Measurements from ENCODE around the gene NOP58. TPM values are rescaled to one million over a fixed set of nuclear protein-coding genes. Genes with fewer than 3 reads are reported as not detected.
"Not testable (repeated sequence)": the region's sequence is repeated elsewhere in the genome, so short reads cannot be mapped to it uniquely, and the experiment has no call there.

Gene NOP58
- total and polyA plus RNA-seq, 7 experiments from 2014 or later, result 90.8 to 259 (median 107) TPM

- Histone ChIP-seq H3K4me1 (ENCODE audit: control insufficient read depth in 2 of 2, insufficient read depth in 2 of 2, low read length in 2 of 2) (peaks cover 5 to 16% of the 10 kb centered on the region in 2 donors), H3K36me3 (ENCODE audit: control insufficient read depth in 2 of 3, insufficient read depth in 3 of 3, low read length in 3 of 3) (peaks cover 16 to 54% (median 22%) of the 10 kb centered on the region in 3 experiments)
- intact Hi-C loops (cut with micrococcal nuclease), result loop anchor here in 1 of 2 donors (5.0 kb wide), 1 partner anchor 39 kb away; the partner anchor contains the start of gene SUMO1
- H3K27ac Mint-ChIP-seq, result peak overlapping the region in 2 of 9 donors; percentile 21 to 83
- peaks cover 3 to 20% (median 9%) of the 10 kb centered on the region in 5 donors for H3K36me3 Mint-ChIP-seq
- POLR2A ChIA-PET, result interaction anchor here (0.6 kb wide), 1 partner anchor 1053 kb away, joined by 3 read pairs; no protein-coding TSS in a partner anchor
- H3K27me3 ChIP-seq (ENCODE audit: control insufficient read depth in 2 of 2, insufficient read depth in 2 of 2, low read length in 2 of 2); H3K9me3 ChIP-seq (ENCODE audit: control insufficient read depth in 2 of 3, low read length in 3 of 3); H3K27ac ChIP-seq (ENCODE audit: low read depth, low read length); H3K4me3 ChIP-seq (ENCODE audit: low read length); DNase-seq; ATAC-seq; H3K9me3 Mint-ChIP-seq; H3K27me3 Mint-ChIP-seq; CTCF ChIA-PET: not testable (repeated sequence)
- peaks cover 4 to 42% (median 29%) of the 10 kb centered on the region in 7 donors for H3K4me1 Mint-ChIP-seq
- peak overlapping the region in 2 of 10 donors; percentile 42 to 61 for H3K4me3 Mint-ChIP-seq
Measured at GRCh38 chr2:202276078-202276720, 10.6 kb downstream of the NOP58 start.

GRCh38 chr2:202278036-202278760 lies 12.6 kb downstream of the NOP58 start:
- H3K27me3 ChIP-seq (ENCODE audit: control insufficient read depth in 2 of 2, insufficient read depth in 2 of 2, low read length in 2 of 2), result no peaks in the 10 kb centered on the region
- peaks cover 24 to 74% (median 27%) of the 10 kb centered on the region in 3 experiments for H3K36me3 ChIP-seq (ENCODE audit: control insufficient read depth in 2 of 3, insufficient read depth in 3 of 3, low read length in 3 of 3)
- Mint-ChIP-seq H3K36me3 (peaks cover 3 to 27% (median 14%) of the 10 kb centered on the region in 5 donors), H3K4me3 (peak overlapping the region in 2 of 10 donors; percentile 40 to 41), H3K27ac (peak overlapping the region in 7 of 9 donors; percentile 3 to 85 (median 57)), H3K27me3 (no peaks in the 10 kb centered on the region), H3K4me1 (peaks cover 4 to 30% (median 16%) of the 10 kb centered on the region in 7 donors), H3K9me3 (no peaks in the 10 kb centered on the region)
- ATAC-seq (no peak), DNase-seq (no peak)
- POLR2A ChIA-PET, result interaction anchor here (0.6 to 1.4 kb wide), 4 partner anchors 8 to 115 kb away, joined by 3 to 8 read pairs (median 4); no protein-coding TSS in a partner anchor
- no peak overlapping the region for H3K4me3 ChIP-seq (ENCODE audit: low read length)
- peak overlapping the region; percentile 21 for H3K27ac ChIP-seq (ENCODE audit: low read depth, low read length)
- intact Hi-C loops (cut with micrococcal nuclease), result loop anchor here (1.0 to 5.0 kb wide), 2 partner anchors 11 to 41 kb away; partner anchors contain the start of gene SUMO1 (in 1 of the 2)
- no peaks in the 10 kb centered on the region for H3K9me3 ChIP-seq (ENCODE audit: control insufficient read depth in 2 of 3, low read length in 3 of 3)
- H3K4me1 ChIP-seq (ENCODE audit: control insufficient read depth in 2 of 2, insufficient read depth in 2 of 2, low read length in 2 of 2), result peaks cover 0 to 1% of the 10 kb centered on the region in 2 donors
- CTCF ChIA-PET, result interaction anchor here (0.6 to 1.2 kb wide), 2 partner anchors 34 to 69 kb away, joined by 3 read pairs; no protein-coding TSS in a partner anchor

GRCh38 chr2:202278944-202279343 lies 13.4 kb downstream of the NOP58 start:
- Histone ChIP-seq H3K27ac (ENCODE audit: low read depth, low read length) (peak overlapping the region; percentile 21), H3K27me3 (ENCODE audit: control insufficient read depth in 2 of 2, insufficient read depth in 2 of 2, low read length in 2 of 2) (no peaks in the 10 kb centered on the region), H3K4me3 (ENCODE audit: low read length) (no peak overlapping the region), H3K4me1 (ENCODE audit: control insufficient read depth in 2 of 2, insufficient read depth in 2 of 2, low read length in 2 of 2) (no peaks in the 10 kb centered on the region), H3K9me3 (ENCODE audit: control insufficient read depth in 2 of 3, low read length in 3 of 3) (no peaks in the 10 kb centered on the region), H3K36me3 (ENCODE audit: control insufficient read depth in 2 of 3, insufficient read depth in 3 of 3, low read length in 3 of 3) (peaks cover 24 to 81% (median 27%) of the 10 kb centered on the region in 3 experiments)
- H3K27ac Mint-ChIP-seq, result peak overlapping the region in 4 of 9 donors; percentile 2 to 85 (median 50)
- no peaks in the 10 kb centered on the region for H3K9me3 Mint-ChIP-seq
- peak; percentile 60 for ATAC-seq
- H3K4me3 Mint-ChIP-seq, result no peak overlapping the region
- no peak for DNase-seq
- H3K4me1 Mint-ChIP-seq, result peaks cover 4 to 29% (median 14%) of the 10 kb centered on the region in 7 donors
- H3K36me3 Mint-ChIP-seq, result peaks cover 3 to 28% (median 14%) of the 10 kb centered on the region in 5 donors
- ChIA-PET CTCF (interaction anchor here (0.8 to 1.2 kb wide), 3 partner anchors 10 to 33 kb away, joined by 3 read pairs; no protein-coding TSS in a partner anchor), POLR2A (interaction anchor here (0.5 to 1.4 kb wide), 3 partner anchors 8 to 1424 kb away, joined by 3 to 8 read pairs (median 5); no protein-coding TSS in a partner anchor)
- intact Hi-C loops (cut with micrococcal nuclease), result loop anchor here (1.0 to 5.0 kb wide), 2 partner anchors 12 to 42 kb away; partner anchors contain the start of gene SUMO1 (in 1 of the 2)
- H3K27me3 Mint-ChIP-seq, result no peaks in the 10 kb centered on the region

GRCh38 chr2:202286595-202286994 lies 21.0 kb downstream of the NOP58 start:
- Mint-ChIP-seq H3K4me3 (no peak overlapping the region), H3K36me3 (peaks cover 8 to 44% (median 31%) of the 10 kb centered on the region in 5 donors)
- CTCF ChIA-PET, result no interaction called here

GRCh38 chr2:202289394-202290204 lies 24.0 kb downstream of the NOP58 start:
- H3K36me3 ChIP-seq (ENCODE audit: control insufficient read depth in 2 of 3, insufficient read depth in 3 of 3, low read length in 3 of 3), result peaks cover 37 to 91% (median 54%) of the 10 kb centered on the region in 3 experiments
- H3K27ac Mint-ChIP-seq, result peak overlapping the region in 1 of 9 donors; percentile 17
- no peaks in the 10 kb centered on the region for H3K27me3 Mint-ChIP-seq
- H3K27me3 ChIP-seq (ENCODE audit: control insufficient read depth in 2 of 2, insufficient read depth in 2 of 2, low read length in 2 of 2), result no peaks in the 10 kb centered on the region
- no peak for DNase-seq
- no peaks in the 10 kb centered on the region for H3K9me3 Mint-ChIP-seq
- H3K36me3 Mint-ChIP-seq, result peaks cover 14 to 42% (median 27%) of the 10 kb centered on the region in 5 donors
- H3K27ac ChIP-seq (ENCODE audit: low read depth, low read length), result no peak overlapping the region
- H3K4me1 Mint-ChIP-seq, result peaks cover 0 to 7% (median 4%) of the 10 kb centered on the region in 7 donors
- H3K9me3 ChIP-seq (ENCODE audit: control insufficient read depth in 2 of 3, low read length in 3 of 3), result no peaks in the 10 kb centered on the region
- POLR2A ChIA-PET, result no interaction called here
- CTCF ChIA-PET, result no interaction called here
- no peak overlapping the region for H3K4me3 Mint-ChIP-seq
- no peak overlapping the region for H3K4me3 ChIP-seq (ENCODE audit: low read length)
- intact Hi-C loops (cut with micrococcal nuclease), result no loop called here
- ATAC-seq, result no peak
- no peaks in the 10 kb centered on the region for H3K4me1 ChIP-seq (ENCODE audit: control insufficient read depth in 2 of 2, insufficient read depth in 2 of 2, low read length in 2 of 2)

More at GRCh38 chr2:202286595-202286994, 21.0 kb downstream of the NOP58 start:
- Histone ChIP-seq H3K36me3 (ENCODE audit: control insufficient read depth in 2 of 3, insufficient read depth in 3 of 3, low read length in 3 of 3) (peaks cover 38 to 96% (median 51%) of the 10 kb centered on the region in 3 experiments), H3K4me3 (ENCODE audit: low read length) (no peak overlapping the region), H3K27ac (ENCODE audit: low read depth, low read length) (no peak overlapping the region), H3K4me1 (ENCODE audit: control insufficient read depth in 2 of 2, insufficient read depth in 2 of 2, low read length in 2 of 2) (no peaks in the 10 kb centered on the region), H3K27me3 (ENCODE audit: control insufficient read depth in 2 of 2, insufficient read depth in 2 of 2, low read length in 2 of 2) (no peaks in the 10 kb centered on the region), H3K9me3 (ENCODE audit: control insufficient read depth in 2 of 3, low read length in 3 of 3) (no peaks in the 10 kb centered on the region)
- intact Hi-C loops (cut with micrococcal nuclease), result no loop called here
- Mint-ChIP-seq H3K27me3 (no peaks in the 10 kb centered on the region), H3K9me3 (no peaks in the 10 kb centered on the region), H3K27ac (peak overlapping the region in 3 of 9 donors; percentile 15 to 69 (median 46)), H3K4me1 (peaks cover 0 to 6% (median 0%) of the 10 kb centered on the region in 7 donors)
- ATAC-seq (no peak), DNase-seq (no peak)
- POLR2A ChIA-PET, result no interaction called here

GRCh38 chr2:202290316-202290715 lies 24.8 kb downstream of the NOP58 start:
- peaks cover 0 to 12% (median 2%) of the 10 kb centered on the region in 7 donors for H3K4me1 Mint-ChIP-seq
- no peak overlapping the region for H3K4me3 Mint-ChIP-seq
- H3K36me3 Mint-ChIP-seq, result peaks cover 14 to 43% (median 24%) of the 10 kb centered on the region in 5 donors
- H3K27ac Mint-ChIP-seq, result no peak overlapping the region
- intact Hi-C loops (cut with micrococcal nuclease), result no loop called here
- Histone ChIP-seq H3K27me3 (ENCODE audit: control insufficient read depth in 2 of 2, insufficient read depth in 2 of 2, low read length in 2 of 2) (no peaks in the 10 kb centered on the region), H3K36me3 (ENCODE audit: control insufficient read depth in 2 of 3, insufficient read depth in 3 of 3, low read length in 3 of 3) (peaks cover 31 to 91% (median 51%) of the 10 kb centered on the region in 3 experiments), H3K27ac (ENCODE audit: low read depth, low read length) (no peak overlapping the region), H3K9me3 (ENCODE audit: control insufficient read depth in 2 of 3, low read length in 3 of 3) (no peaks in the 10 kb centered on the region), H3K4me3 (ENCODE audit: low read length) (no peak overlapping the region), H3K4me1 (ENCODE audit: control insufficient read depth in 2 of 2, insufficient read depth in 2 of 2, low read length in 2 of 2) (no peaks in the 10 kb centered on the region)
- DNase-seq, result no peak
- H3K27me3 Mint-ChIP-seq, result no peaks in the 10 kb centered on the region
- ChIA-PET POLR2A (no interaction called here), CTCF (no interaction called here)
- no peaks in the 10 kb centered on the region for H3K9me3 Mint-ChIP-seq
- ATAC-seq, result no peak
